KG1 (cell line): ENCODE results near the gene CAPN9.
"Not testable (repeated sequence)": the region's sequence is repeated elsewhere in the genome, so short reads cannot be mapped to it uniquely, and the experiment has no call there.

Source experiments
- DNase-seq: peaks from one replicate; lab custom pipeline; 2025; lab: John Stamatoyannopoulos, UW

The CAPN9 gene

GRCh38 chr1:230824919-230825721, 77.9 kb downstream of the CAPN9 start:
- DNase-seq = no peak

DNA sequence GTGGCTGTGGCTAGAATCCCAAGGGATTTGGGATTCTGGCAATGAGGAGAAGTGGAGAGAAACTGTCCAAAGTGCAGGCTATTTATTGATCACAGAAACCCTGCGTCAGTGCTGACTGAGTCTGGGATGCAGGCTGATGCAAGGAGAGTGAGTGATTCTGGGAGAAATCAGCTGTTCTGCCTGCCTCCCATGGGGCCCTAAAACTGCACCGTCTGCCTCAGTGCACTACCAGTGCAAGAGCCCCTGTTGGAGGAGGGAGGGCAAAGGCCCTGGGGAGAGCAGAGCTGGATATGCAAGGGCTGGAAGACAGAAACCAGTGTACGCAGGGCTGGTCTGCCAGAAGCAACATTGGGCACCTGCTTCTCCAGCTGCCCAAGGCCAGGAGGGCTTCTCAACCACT, 78.6 kb downstream of the CAPN9 start:
- no peak for DNase-seq

DNA sequence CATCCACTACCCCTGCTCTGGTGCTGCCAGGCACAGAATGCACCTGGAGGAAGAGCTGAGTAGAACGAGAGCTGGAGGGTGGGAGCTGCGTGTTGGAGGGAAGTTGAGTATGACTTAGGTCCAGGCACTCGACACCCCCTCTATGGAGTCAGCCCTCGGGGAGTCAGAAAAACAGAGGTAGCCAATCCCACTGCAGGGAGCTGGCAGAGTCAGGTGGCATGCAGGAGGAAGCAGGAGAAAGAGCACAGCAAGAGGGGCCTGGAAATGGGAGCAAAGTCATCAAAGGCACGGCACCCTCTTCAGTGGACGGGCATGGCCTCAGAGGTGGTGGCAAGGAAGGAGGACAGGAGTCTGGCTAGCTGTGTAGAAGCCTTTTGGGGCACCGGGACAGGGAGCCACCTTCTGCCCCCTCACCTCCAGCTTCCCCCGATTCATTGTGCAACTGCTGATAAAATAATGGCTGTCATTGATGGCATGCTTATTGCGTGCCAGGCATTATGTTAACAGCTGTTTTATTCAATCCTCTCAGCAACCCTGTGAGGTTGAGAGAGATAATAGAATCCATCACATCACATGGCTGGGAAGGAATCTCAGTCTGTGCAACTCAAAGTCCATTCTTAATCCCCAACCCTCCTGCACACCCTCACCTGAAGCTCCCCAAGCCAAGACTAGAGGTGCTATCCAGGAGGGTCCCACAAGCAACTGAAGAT, 79.1 kb downstream of the CAPN9 start:
- no peak for DNase-seq

- no peak for DNase-seq
Measured at GRCh38 chr1:230827081-230827681, 80.0 kb downstream of the CAPN9 start.

GRCh38 chr1:230827801-230828200, 80.6 kb downstream of the CAPN9 start:
- DNase-seq = no peak

GRCh38 chr1:230828421-230828820, 81.2 kb downstream of the CAPN9 start:
- DNase-seq = no peak

DNA sequence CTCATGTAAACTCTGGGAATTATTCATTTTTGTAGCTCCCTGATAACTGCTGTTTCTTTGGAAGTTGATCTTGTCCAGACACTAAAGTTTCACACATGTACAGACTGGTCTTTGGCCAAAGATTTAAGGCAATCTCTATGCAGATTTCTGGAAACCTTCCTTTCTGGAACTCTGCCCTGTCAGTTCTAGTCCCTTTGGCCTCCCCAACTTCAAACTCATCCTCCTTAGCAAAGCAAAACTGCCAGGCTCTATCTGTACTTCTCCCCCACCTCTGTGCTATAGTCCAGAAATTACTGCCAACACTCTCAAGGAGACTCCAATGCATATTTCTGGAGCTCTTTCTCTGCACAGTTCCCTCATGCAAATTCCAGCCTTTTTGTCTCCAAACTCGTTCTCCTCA, 84.6 kb downstream of the CAPN9 start:
- DNase-seq = no peak

DNA sequence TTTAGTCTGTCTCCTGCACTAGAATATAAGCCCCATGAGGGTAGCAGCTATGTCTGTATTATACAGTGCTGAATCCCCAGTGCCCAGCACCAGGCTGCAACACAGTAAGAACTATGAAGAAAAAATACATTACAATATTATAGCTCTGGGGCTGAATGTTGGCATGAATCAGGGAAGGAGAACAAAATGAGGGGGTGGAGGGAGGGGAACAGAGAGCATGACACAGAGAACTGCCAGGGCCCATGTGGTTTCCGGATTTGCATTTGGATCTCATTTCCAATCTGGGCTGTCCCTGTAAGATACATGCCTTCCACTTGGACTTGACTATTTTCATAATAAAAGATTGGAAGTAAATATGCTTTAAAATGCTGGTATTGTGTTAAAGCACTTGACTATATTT, 85.3 kb downstream of the CAPN9 start:
- DNase-seq = no peak

DNA sequence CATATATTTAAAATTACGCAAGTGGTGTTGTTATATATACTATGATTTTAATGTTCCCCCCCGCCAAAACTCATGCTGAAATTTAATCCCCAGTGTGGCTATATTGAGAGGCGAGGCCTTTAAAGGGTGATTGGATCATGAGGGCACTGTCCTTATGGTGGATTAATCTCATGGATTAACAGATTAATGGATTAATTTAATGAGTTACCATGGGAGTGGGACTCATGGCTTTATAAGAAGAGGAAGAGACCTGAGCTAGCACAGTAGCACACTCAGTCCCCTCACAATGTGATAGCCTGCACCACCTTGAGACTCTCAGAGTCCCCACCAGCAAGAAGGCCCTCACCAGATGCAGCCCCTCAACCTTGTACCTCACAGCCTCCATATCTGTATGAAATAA, 86.3 kb downstream of the CAPN9 start:
- DNase-seq = no peak

- no peak for DNase-seq
Measured at GRCh38 chr1:230834292-230834691, 87.1 kb downstream of the CAPN9 start.

- no peak for DNase-seq
Measured at GRCh38 chr1:230836347-230836746, 89.2 kb downstream of the CAPN9 start.

DNA sequence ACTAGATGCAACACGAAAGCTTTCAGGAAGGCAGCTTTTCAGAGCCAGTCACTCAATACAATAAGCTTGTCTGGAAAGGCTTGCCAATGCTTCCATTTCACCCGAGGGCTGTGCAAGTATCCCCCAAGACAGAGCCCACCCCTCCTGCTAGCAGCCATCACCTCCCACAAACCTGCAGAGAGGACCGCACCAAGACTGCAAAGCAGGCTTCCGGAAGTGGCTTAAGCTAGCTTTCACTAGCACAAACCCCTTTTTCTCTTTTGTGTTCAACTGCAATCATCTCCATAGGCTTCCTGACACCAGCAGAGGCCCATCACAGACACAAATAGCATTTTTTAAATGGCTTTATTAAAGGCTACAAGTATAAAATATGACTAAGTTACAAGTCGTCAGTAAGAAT, 89.6 kb downstream of the CAPN9 start:
- no peak for DNase-seq

DNA sequence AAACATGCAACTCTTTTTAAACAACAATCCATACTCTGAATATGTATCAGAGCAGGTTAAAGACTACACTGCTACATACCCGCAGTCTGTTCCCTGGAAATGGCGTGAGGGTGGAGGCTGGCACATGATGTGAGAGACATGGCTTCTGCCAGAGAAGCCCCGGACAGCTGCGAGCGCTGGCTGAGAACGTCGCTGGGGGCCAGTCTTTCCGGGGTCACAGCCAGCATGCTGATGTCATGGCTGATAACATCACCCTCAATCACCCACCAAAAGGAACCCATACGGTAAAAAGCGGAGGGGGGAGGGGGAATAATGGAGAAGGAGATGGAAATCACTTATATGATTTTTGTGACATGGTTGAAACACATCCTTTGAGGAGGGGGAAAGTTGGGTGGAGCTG, 92.0 kb downstream of the CAPN9 start:
- DNase-seq = no peak

- DNase-seq = no peak
Measured at GRCh38 chr1:230842801-230843200, 95.6 kb downstream of the CAPN9 start.

DNA sequence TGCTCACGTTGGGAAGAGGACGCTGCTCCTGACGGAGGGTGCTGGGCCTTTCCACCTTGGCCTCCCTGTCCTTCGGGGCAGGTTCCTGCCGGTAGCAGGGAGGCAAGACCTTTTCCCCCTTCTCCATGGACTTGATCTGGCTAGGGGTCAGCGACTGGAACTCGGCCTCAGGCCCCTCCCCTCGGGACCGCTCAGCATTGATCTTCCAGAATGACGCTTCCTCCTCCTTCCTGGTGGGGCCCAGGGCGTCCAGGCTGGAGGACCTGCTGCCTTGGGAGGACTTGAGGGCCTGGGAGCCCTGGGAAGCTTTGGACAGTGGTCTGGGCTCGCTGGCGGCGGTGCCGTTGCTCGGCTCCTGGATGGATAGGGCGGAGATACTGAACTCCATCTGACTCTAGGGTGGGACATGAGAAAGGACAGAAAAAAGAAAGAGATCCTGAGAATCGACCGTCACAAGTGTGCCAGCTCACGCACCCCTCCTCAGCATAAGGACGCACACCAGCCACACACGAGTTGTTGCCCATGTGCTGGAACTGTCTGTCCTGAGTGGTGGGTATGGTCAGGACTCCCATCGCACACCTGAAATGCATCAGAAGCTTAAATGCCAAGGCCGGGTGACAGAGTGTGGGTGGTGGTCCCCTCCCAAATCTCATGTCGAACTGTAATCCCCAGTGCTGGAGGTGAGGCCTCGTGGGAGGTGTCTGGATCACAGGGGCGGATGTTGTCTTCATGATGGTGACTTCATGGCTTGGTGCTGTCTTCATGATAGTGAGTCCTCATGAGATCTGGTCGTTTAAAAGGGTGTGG, 96.5 kb downstream of the CAPN9 start:
- DNase-seq = no peak

- DNase-seq = no peak
Measured at GRCh38 chr1:230844561-230844960, 97.4 kb downstream of the CAPN9 start.

DNA sequence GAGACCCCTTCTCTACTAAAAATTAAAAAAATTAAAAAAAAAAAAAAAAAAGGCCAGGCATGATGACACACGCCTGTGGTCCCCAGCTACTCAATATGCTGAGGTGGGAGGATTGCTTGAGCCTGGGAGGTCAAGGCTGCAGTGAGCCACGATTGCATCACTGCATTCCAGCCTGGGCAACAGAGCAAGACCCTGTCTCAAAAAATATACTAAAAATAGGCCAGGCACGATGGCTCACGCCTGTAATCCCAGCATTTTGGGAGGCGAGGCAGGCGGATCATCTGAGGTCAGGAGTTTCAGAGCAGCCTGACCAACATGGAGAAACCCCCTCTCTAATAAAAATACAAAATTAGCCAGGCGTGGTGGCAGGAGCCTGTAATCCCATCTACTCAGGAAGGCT, 98.0 kb downstream of the CAPN9 start:
- not testable (repeated sequence) for DNase-seq

- DNase-seq = no peak
Measured at GRCh38 chr1:230848235-230848634, 101.0 kb downstream of the CAPN9 start.

GRCh38 chr1:230849451-230850224, 102.5 kb downstream of the CAPN9 start:
- DNase-seq = no peak

DNA sequence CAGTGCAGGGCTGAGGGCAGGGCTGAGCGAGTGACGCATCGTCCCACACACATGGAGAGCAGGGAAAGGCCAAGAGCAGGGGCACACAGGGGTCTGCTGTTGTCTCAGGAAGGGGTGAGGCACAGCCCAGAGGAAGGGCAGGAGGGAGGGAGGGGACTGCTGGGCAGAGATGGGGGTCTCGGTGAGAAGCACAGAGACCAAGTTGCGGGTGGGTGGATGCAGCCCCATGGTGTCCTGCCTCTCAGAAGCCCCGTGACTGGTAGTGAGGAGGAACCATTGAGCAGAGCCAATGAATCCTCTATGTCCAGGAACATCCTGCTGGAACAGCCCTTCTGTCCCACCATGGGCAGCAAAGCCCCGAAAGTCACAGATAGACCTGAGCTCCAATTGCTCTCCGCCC, 103.4 kb downstream of the CAPN9 start:
- DNase-seq = no peak

DNA sequence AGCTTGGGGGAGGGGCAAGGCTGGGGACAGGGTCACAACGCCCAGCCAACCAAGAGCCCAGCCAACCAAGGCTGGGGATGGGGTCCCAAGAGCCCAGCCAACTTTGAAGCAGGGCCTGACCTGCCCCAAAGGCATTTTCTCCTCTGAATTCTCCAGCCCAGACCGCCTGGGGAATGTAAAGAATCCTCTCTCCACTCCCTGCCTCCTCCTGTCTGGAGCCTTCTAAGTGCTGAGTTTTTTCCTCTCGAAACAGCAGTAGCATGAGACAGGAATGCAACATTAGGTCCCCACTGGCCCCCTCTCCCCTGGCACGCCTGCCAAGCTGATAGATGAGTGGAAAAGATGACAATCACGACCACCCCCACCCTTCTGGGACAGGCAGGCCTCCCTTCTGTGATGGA, 104.1 kb downstream of the CAPN9 start:
- DNase-seq = no peak
